AG10803 (cell line): ENCODE results near the gene SORCS3.

Experiments
- DNase-seq: peaks from one replicate; pipeline ENCODE4 v3.0.0; 2010; ENCODE audit warnings: low read depth
- H3K4me3 ChIP-seq: 2 replicates; pipeline ENCODE4 v1.5.1; 2011; ENCODE audit warnings: mild to moderate bottlenecking, low read length, control low read depth
- TF ChIP-seq, protein P1 (sequence below): conservative IDR thresholded peaks from 2 replicates; pipeline ENCODE4 v1.5.1; 2011; ENCODE audit warnings: mild to moderate bottlenecking, low read length, control low read depth, inconsistent platforms

The SORCS3 gene

GRCh38 chr10:104867966-104868598, 227.0 kb downstream of the SORCS3 start:
- TF ChIP-seq, protein P1, sequence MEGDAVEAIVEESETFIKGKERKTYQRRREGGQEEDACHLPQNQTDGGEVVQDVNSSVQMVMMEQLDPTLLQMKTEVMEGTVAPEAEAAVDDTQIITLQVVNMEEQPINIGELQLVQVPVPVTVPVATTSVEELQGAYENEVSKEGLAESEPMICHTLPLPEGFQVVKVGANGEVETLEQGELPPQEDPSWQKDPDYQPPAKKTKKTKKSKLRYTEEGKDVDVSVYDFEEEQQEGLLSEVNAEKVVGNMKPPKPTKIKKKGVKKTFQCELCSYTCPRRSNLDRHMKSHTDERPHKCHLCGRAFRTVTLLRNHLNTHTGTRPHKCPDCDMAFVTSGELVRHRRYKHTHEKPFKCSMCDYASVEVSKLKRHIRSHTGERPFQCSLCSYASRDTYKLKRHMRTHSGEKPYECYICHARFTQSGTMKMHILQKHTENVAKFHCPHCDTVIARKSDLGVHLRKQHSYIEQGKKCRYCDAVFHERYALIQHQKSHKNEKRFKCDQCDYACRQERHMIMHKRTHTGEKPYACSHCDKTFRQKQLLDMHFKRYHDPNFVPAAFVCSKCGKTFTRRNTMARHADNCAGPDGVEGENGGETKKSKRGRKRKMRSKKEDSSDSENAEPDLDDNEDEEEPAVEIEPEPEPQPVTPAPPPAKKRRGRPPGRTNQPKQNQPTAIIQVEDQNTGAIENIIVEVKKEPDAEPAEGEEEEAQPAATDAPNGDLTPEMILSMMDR: no peak
- H3K4me3 ChIP-seq: no peak overlapping the region
- no peak for DNase-seq

- no peak for DNase-seq
- TF ChIP-seq, protein P1: no peak
- H3K4me3 ChIP-seq: no peak overlapping the region
These were observed 231.6 kb downstream of the SORCS3 start for GRCh38 chr10:104872691-104873090.

GRCh38 chr10:104873161-104873560, 232.1 kb downstream of the SORCS3 start:
- DNase-seq: no peak
- TF ChIP-seq, protein P1: no peak
- H3K4me3 ChIP-seq: no peak overlapping the region

DNA sequence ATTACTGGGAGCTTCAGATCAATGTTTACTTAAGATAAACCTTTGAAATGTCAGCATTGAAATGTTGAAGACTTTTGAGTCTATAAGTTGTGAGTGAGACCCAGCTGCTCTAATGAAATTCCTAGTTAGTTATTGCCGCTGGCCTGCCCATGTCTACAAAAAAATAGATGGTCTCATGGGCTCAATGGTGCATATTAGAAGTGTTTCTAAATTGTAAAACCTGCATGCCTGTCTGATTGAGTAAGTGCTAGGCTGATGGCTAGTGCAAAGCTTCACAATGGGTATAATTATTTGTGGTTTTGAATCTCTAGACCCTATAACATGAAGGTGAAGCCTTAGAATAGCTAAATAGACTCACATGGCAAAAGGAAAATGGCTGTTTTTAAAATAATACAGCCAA, 234.5 kb downstream of the SORCS3 start:
- TF ChIP-seq, protein P1: no peak
- no peak for DNase-seq
- H3K4me3 ChIP-seq: no peak overlapping the region

DNA sequence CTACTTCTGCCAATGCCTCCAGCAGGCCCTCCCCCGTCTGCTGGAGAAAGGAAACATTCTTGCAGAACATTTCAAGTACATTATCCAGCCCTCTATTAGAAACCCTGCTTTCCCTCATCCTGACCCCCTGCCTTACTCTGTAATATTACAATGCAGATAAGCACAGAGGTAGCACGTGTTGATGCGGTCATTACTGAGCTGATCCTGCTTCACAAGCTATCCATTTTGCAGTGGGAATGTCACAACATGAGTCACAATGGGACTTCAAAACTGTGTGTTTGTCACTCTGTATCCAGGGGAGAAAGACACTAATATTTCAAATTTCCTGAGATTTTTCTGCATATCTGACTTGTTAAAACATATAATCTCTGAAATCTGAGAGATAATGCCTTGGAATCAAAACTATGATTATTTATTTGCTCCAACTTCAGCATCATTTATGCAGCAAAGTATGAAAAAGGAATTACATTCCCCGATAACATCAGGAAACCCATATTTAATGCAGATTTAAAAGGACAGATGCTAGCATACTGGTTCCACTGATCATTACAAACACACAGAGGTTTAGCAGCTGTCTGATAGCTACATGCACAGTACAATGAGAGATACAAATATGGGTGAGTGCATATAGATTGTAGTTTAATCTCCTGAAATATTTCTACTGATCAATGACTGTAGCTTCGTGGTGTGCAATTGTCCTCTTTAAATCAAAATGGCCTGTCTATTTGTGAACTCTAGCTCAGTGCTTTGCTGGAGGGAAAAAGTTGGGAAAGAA, 239.7 kb downstream of the SORCS3 start:
- no peak overlapping the region for H3K4me3 ChIP-seq
- TF ChIP-seq, protein P1: no peak
- DNase-seq: no peak

DNA sequence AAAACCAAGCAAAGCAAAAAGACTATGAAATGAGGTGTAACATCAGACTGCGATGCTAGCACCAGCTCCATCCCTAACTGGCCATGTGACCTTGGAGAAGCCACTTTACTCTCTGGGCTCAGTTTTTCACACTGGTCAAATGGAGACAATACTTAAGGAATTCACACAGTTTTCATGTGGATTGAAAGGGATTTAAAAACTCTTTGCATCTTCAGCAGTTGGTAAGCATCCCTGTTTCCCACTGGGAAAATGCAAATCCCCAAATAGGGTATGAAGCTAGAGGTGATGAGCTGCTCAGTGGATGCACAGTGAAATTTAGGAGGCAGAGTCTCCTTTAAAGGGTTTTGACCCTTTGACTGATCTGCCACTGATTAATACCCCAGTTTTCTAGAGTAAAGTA, 240.7 kb downstream of the SORCS3 start:
- no peak overlapping the region for H3K4me3 ChIP-seq
- TF ChIP-seq, protein P1: no peak
- DNase-seq: no peak
